SK-N-SH (cell line): ENCODE results near the gene LPCAT1. TPM values are rescaled to one million over a fixed set of nuclear protein-coding genes. Genes with fewer than 3 reads are reported as not detected.

Source experiments
- CTCF ChIA-PET: fragments of 300-600, 350-600 bp; formaldehyde crosslinking; extraction: SDS; loops from one replicate; lab custom pipeline; 2021; lab: Yijun Ruan, JAX
- POLR2A ChIA-PET: fragments of 350-600 bp; sonication (Branson Sonifier 250); formaldehyde crosslinking; extraction: SDS; loops from one replicate; lab custom pipeline; 2020; ENCODE audit warnings: antibody characterized with exemption, inconsistent platforms; lab: Yijun Ruan, JAX
- DNase-seq: peaks from one replicate; pipeline ENCODE4 v3.0.0; 2012
- H2AFZ ChIP-seq: fragments of 200-600 bp; sonication (generic); 2 replicates; pipeline ENCODE4 v1.8.1; 2016; ENCODE audit warnings: antibody characterized with exemption, mild to moderate bottlenecking, low read depth
- H3F3A ChIP-seq: fragments of 200-600 bp; sonication (generic); replicated peaks from 2 replicates; pipeline ENCODE3; 2016; ENCODE audit warnings: antibody characterized with exemption, mild to moderate bottlenecking; ENCODE audit not compliant: insufficient read depth
- H3K27ac ChIP-seq, 2 experiments: fragments of 200-500 bp in 1 of 2; fragments of 200-600 bp in 1 of 2; sonication (Bioruptor generic) in 1 of 2; sonication (generic), shearing (Covaris generic) in 1 of 2; 2 replicates each; pipeline versions ENCODE4 v1.5.1 to v1.6.1; 2014 to 2016; ENCODE audit warnings: low read depth in 2 of 2, inconsistent platforms in 1 of 2, low read length in 1 of 2, mild to moderate bottlenecking in 1 of 2, mixed read lengths in 1 of 2
- H3K27me3 ChIP-seq: fragments of 200-600 bp; sonication (generic), shearing (Covaris generic); 2 replicates; pipeline ENCODE4 v1.6.1; 2016; ENCODE audit warnings: mixed run types; ENCODE audit not compliant: insufficient read depth
- H3K36me3 ChIP-seq, 2 experiments: fragments of 200-500 bp in 1 of 2; fragments of 200-600 bp in 1 of 2; sonication (Bioruptor generic) in 1 of 2; sonication (generic) in 1 of 2; replicated peaks in 1 of 2; 2 replicates each; pipeline versions ENCODE3 to v1.5.1; 2014 to 2016; ENCODE audit warnings: low read length in 1 of 2, mild to moderate bottlenecking in 1 of 2; ENCODE audit not compliant: insufficient read depth in 2 of 2, control insufficient read depth in 1 of 2
- H3K4me1 ChIP-seq, 2 experiments: fragments of 200-500 bp in 1 of 2; fragments of 200-600 bp in 1 of 2; sonication (Bioruptor generic) in 1 of 2; sonication (generic), shearing (Covaris generic) in 1 of 2; 2 replicates each; pipeline versions ENCODE4 v1.5.1 to v1.6.1; 2014 to 2016; ENCODE audit warnings: low read depth in 1 of 2, low read length in 1 of 2, mixed run types in 1 of 2; ENCODE audit not compliant: insufficient read depth in 2 of 2, control insufficient read depth in 1 of 2
- H3K4me2 ChIP-seq: fragments of 200-600 bp; sonication (generic), shearing (Covaris generic); 2 replicates; pipeline ENCODE4 v1.6.1; 2017; ENCODE audit warnings: mixed run types
- H3K4me3 ChIP-seq, 2 experiments: fragments of 200-500 bp in 1 of 2; fragments of 200-600 bp in 1 of 2; sonication (Bioruptor generic) in 1 of 2; sonication (generic), shearing (Covaris generic) in 1 of 2; 2 replicates each; pipeline versions ENCODE4 v1.5.1 to v1.8.1; 2014 to 2016; ENCODE audit warnings: low read depth in 2 of 2, inconsistent platforms in 1 of 2, low read length in 1 of 2, mild to moderate bottlenecking in 1 of 2, mixed read lengths in 1 of 2, moderate library complexity in 1 of 2
- H3K79me2 ChIP-seq: fragments of 200-600 bp; sonication (generic); 2 replicates; pipeline ENCODE4 v1.8.1; 2017; ENCODE audit warnings: mild to moderate bottlenecking; ENCODE audit not compliant: insufficient read depth
- H3K9ac ChIP-seq: fragments of 200-600 bp; sonication (generic); 2 replicates; pipeline ENCODE4 v1.6.1; 2017; ENCODE audit warnings: mixed run types
- H3K9me2 ChIP-seq: fragments of 200-600 bp; sonication (generic); 2 replicates; pipeline ENCODE4 v1.6.1; 2017; ENCODE audit warnings: mixed run types
- H3K9me3 ChIP-seq: fragments of 200-600 bp; sonication (generic); 2 replicates; pipeline ENCODE4 v1.6.1; 2017; ENCODE audit warnings: mixed run types, mild to moderate bottlenecking, moderate library complexity
- H4K20me1 ChIP-seq: fragments of 200-600 bp; sonication (generic); 2 replicates; pipeline ENCODE4 v1.6.1; 2017; ENCODE audit warnings: mild to moderate bottlenecking, mixed run types; ENCODE audit not compliant: insufficient read depth
- CTCF ChIP-seq: fragments of 200-600 bp; sonication (generic); IDR thresholded peaks from 2 replicates; pipeline ENCODE4 v1.6.1; 2017; ENCODE audit warnings: antibody characterized with exemption, mild to moderate bottlenecking, moderate library complexity
- EZH2phosphoT487 ChIP-seq: fragments of 200-600 bp; sonication (generic); IDR thresholded peaks from 2 replicates; pipeline ENCODE4 v1.6.1; 2017; ENCODE audit warnings: low read depth, mixed run types, mild to moderate bottlenecking, antibody characterized with exemption, moderate library complexity, borderline replicate concordance
- FOSL2 ChIP-seq: IDR thresholded peaks from 2 replicates; pipeline ENCODE4 v1.4.0; 2012; ENCODE audit warnings: low read depth, mild to moderate bottlenecking, moderate library complexity, borderline replicate concordance
- FOXJ3 ChIP-seq: sonication (generic); formaldehyde crosslinking; IDR thresholded peaks from 2 replicates; pipeline ENCODE4 v1.5.1; 2020; ENCODE audit warnings: mild to moderate bottlenecking, missing genetic modification reagents
- FOXM1 ChIP-seq: IDR thresholded peaks from 2 replicates; pipeline ENCODE4 v1.4.0; 2012; ENCODE audit warnings: low read depth, mild to moderate bottlenecking
- GABPA ChIP-seq: IDR thresholded peaks from 2 replicates; pipeline ENCODE4 v1.4.0; 2012; ENCODE audit warnings: low read depth, mild to moderate bottlenecking
- GATA2 ChIP-seq: sonication (generic); formaldehyde crosslinking; IDR thresholded peaks from 2 replicates; pipeline ENCODE4 v1.5.0; 2020; ENCODE audit warnings: mild to moderate bottlenecking, missing genetic modification reagents
- JUND ChIP-seq: IDR thresholded peaks from 2 replicates; pipeline ENCODE4 v1.4.0; 2012
- MEF2A ChIP-seq: IDR thresholded peaks from 2 replicates; pipeline ENCODE4 v1.4.0; 2012; ENCODE audit warnings: low read depth, borderline replicate concordance
- MXI1 ChIP-seq: IDR thresholded peaks from 2 replicates; pipeline ENCODE4 v1.6.1; 2012; ENCODE audit warnings: mild to moderate bottlenecking, low read depth, low read length, improper control_type of control experiment
- NFIC ChIP-seq: IDR thresholded peaks from 2 replicates; pipeline ENCODE4 v1.4.0; 2012; ENCODE audit warnings: borderline replicate concordance
- NRF1 ChIP-seq: IDR thresholded peaks from 2 replicates; pipeline ENCODE4 v1.6.1; 2012; ENCODE audit warnings: low read depth, mild to moderate bottlenecking, low read length
- POLR2AphosphoS5 ChIP-seq: IDR thresholded peaks from 2 replicates; pipeline ENCODE4 v1.6.1; 2012; ENCODE audit warnings: low read depth, low read length
- RAD21 ChIP-seq: IDR thresholded peaks from 2 replicates; pipeline ENCODE4 v1.6.1; 2012; ENCODE audit warnings: mild to moderate bottlenecking, low read length
- RXRA ChIP-seq: IDR thresholded peaks from 2 replicates; pipeline ENCODE4 v1.4.0; 2012; ENCODE audit warnings: low read depth, mild to moderate bottlenecking, borderline replicate concordance
- SIN3A ChIP-seq: IDR thresholded peaks from 2 replicates; pipeline ENCODE4 v1.6.1; 2012; ENCODE audit warnings: low read depth, mild to moderate bottlenecking, low read length, moderate library complexity, borderline replicate concordance
- TCF12 ChIP-seq: IDR thresholded peaks from 2 replicates; pipeline ENCODE4 v1.4.0; 2012
- TEAD4 ChIP-seq: IDR thresholded peaks from 2 replicates; pipeline ENCODE4 v1.4.0; 2012; ENCODE audit warnings: mild to moderate bottlenecking, borderline replicate concordance; ENCODE audit not compliant: insufficient read depth
- USF1 ChIP-seq: IDR thresholded peaks from 2 replicates; pipeline ENCODE4 v1.4.0; 2012; ENCODE audit warnings: low read depth, borderline replicate concordance
- USF2 ChIP-seq: fragments of 150-350 bp; IDR thresholded peaks from 2 replicates; pipeline ENCODE4 v1.6.1; 2017; ENCODE audit warnings: antibody characterized with exemption, low read length, low read depth, borderline replicate concordance
- WGBS: methylation state at CpG from one replicate; pipeline ENCODE4 v1.1.6; 2017; ENCODE audit warnings: low lambda C conversion rate; 5-methylcytosine and 5-hydroxymethylcytosine counted together
- polyA plus RNA-seq, 3 experiments: library from polyadenylated mRNA; depleted of rRNA; stranded (reverse); fragments of >200 nt; gene quantifications; 2 replicates each; pipeline ENCODE4 v1.2.3, GENCODE V29; 2012
- TF ChIP-seq, protein P1 (sequence below): IDR thresholded peaks from 2 replicates; pipeline ENCODE4; 2012

The LPCAT1 gene
- polyA plus RNA-seq, 1 of the 3 experiments (the other 2 are of a cell fraction) = 42.3 TPM

- ChIA-PET CTCF (interaction anchor here (0.5 kb wide), 1 partner anchor 376 kb away, joined by 3 read pairs; no protein-coding TSS in a partner anchor), POLR2A (no interaction called here)
- no peak overlapping the region for H3K4me3 ChIP-seq
- peaks cover 87% of the 10 kb centered on the region for H3K27me3 ChIP-seq
- no peak overlapping the region for H2AFZ ChIP-seq
- no peaks in the 10 kb centered on the region for H3K9me3 ChIP-seq
- no peak for DNase-seq
- no peaks in the 10 kb centered on the region for H3K4me1 ChIP-seq
- TF ChIP-seq FOXJ3 (no peak), GATA2 (no peak), TEAD4 (no peak), POLR2AphosphoS5 (no peak), TCF12 (no peak), MEF2A (no peak), NRF1 (no peak), USF2 (no peak), CTCF (no peak), NFIC (no peak), MXI1 (no peak), JUND (no peak), FOSL2 (no peak), GABPA (no peak)
- TF ChIP-seq, protein P1, sequence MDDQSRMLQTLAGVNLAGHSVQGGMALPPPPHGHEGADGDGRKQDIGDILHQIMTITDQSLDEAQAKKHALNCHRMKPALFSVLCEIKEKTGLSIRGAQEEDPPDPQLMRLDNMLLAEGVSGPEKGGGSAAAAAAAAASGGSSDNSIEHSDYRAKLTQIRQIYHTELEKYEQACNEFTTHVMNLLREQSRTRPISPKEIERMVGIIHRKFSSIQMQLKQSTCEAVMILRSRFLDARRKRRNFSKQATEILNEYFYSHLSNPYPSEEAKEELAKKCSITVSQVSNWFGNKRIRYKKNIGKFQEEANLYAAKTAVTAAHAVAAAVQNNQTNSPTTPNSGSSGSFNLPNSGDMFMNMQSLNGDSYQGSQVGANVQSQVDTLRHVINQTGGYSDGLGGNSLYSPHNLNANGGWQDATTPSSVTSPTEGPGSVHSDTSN = no peak
- no peak overlapping the region for H3K9ac ChIP-seq
- no peaks in the 10 kb centered on the region for H3K9me2 ChIP-seq
- no peaks in the 10 kb centered on the region for H3K79me2 ChIP-seq
- H3K36me3 ChIP-seq = no peaks in the 10 kb centered on the region
- no peak overlapping the region for H3K27ac ChIP-seq
- H4K20me1 ChIP-seq = no peaks in the 10 kb centered on the region
- H3F3A ChIP-seq = no peaks in the 10 kb centered on the region
- 11% methylated on average over 40 of the region's 68 CpGs for WGBS
- H3K4me2 ChIP-seq = no peak overlapping the region
Measured at GRCh38 chr5:1444361-1445189, 79.2 kb downstream of the LPCAT1 start.

DNA sequence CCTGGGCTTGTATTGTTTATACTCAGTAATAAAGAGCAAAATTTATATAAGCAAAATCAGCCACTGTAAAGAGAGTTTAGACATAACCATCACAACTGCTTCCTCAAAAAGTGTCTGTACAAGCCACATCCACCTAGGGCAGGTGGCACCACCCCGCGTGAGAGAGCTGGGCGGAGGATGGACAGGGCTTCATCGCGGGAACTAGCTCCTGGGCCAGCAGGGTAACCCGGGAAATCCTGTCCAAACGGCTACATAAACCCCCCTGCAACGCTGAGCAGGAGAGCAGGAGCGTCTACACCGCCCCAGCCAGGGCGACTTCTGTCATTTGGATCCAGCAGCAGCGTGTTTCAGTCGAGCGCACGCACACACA, 79.8 kb downstream of the LPCAT1 start:
- 37% methylated on average over 8 of the region's 15 CpGs for WGBS
- Histone ChIP-seq H3K4me1 (no peaks in the 10 kb centered on the region), H3K27me3 (peaks cover 81% of the 10 kb centered on the region), H3K27ac (no peak overlapping the region), H3K9me2 (no peaks in the 10 kb centered on the region), H3F3A (no peaks in the 10 kb centered on the region), H2AFZ (no peak overlapping the region), H4K20me1 (no peaks in the 10 kb centered on the region), H3K4me2 (no peak overlapping the region), H3K9ac (no peak overlapping the region), H3K79me2 (no peaks in the 10 kb centered on the region), H3K9me3 (no peaks in the 10 kb centered on the region), H3K36me3 (no peaks in the 10 kb centered on the region), H3K4me3 (no peak overlapping the region)
- ChIA-PET POLR2A (no interaction called here), CTCF (interaction anchor here (0.5 kb wide), 1 partner anchor 376 kb away, joined by 3 read pairs; no protein-coding TSS in a partner anchor)
- no peak for DNase-seq
- TF ChIP-seq CTCF (no peak), USF1 (no peak), FOXJ3 (no peak), RXRA (no peak), RAD21 (no peak), NFIC (no peak), EZH2phosphoT487 (no peak), POLR2AphosphoS5 (no peak), JUND (no peak), SIN3A (no peak), TEAD4 (no peak), FOXM1 (no peak), GABPA (no peak), MEF2A (no peak), FOSL2 (no peak)
